SU-DHL-6 (cell line): ENCODE results near the gene RAB10.

Experiments used
- H2AFZ ChIP-seq: fragments of 200-600 bp; sonication (generic); 2 replicates; pipeline ENCODE4 v1.6.1; 2014; ENCODE audit warnings: low read depth, mild to moderate bottlenecking, moderate library complexity, mixed read lengths, antibody characterized with exemption, low read length; ENCODE audit not compliant: severe bottlenecking
- H3F3A ChIP-seq: fragments of 200-600 bp; shearing (Covaris generic); 2 replicates; pipeline ENCODE4 v1.6.0; 2016; ENCODE audit warnings: antibody characterized with exemption, mild to moderate bottlenecking; ENCODE audit not compliant: insufficient read depth
- H3K27ac ChIP-seq: fragments of 200-600 bp; sonication (generic); 2 replicates; pipeline ENCODE4 v1.5.1; 2016; ENCODE audit warnings: low read depth, mild to moderate bottlenecking, low read length, moderate library complexity, mixed read lengths
- H3K27me3 ChIP-seq: fragments of 200-600 bp; sonication (generic), shearing (Covaris generic); 2 replicates; pipeline ENCODE4 v1.6.0; 2014; ENCODE audit warnings: mild to moderate bottlenecking, low read length
- H3K36me3 ChIP-seq: fragments of 200-600 bp; sonication (generic); 2 replicates; pipeline ENCODE4 v1.6.1; 2014; ENCODE audit warnings: mild to moderate bottlenecking, low read length, mixed read lengths
- H3K4me2 ChIP-seq: fragments of 300-600, 200-600 bp; shearing (Covaris generic), sonication (generic); 2 replicates; pipeline ENCODE4 v1.6.0; 2014; ENCODE audit warnings: low read length, low read depth, mild to moderate bottlenecking; ENCODE audit not compliant: poor library complexity, severe bottlenecking
- H3K4me3 ChIP-seq: fragments of 200-600 bp; sonication (generic); 2 replicates; pipeline ENCODE4 v1.5.1; 2014; ENCODE audit warnings: antibody characterized with exemption, low read length, mild to moderate bottlenecking, mixed read lengths; ENCODE audit not compliant: insufficient read depth, poor library complexity, severe bottlenecking
- H3K79me2 ChIP-seq: fragments of 200-600 bp; sonication (generic); 2 replicates; pipeline ENCODE4 v1.6.1; 2014; ENCODE audit warnings: mild to moderate bottlenecking, low read length, moderate library complexity; ENCODE audit not compliant: insufficient read depth
- H3K9ac ChIP-seq: fragments of 200-600 bp; sonication (generic); 2 replicates; pipeline ENCODE4 v1.7.0; 2014; ENCODE audit warnings: mild to moderate bottlenecking, low read length
- H3K9me2 ChIP-seq: fragments of 200-600 bp; sonication (generic); replicated peaks from 2 replicates; pipeline ENCODE4 v1.6.1; 2014; ENCODE audit warnings: low read length; ENCODE audit not compliant: insufficient read depth
- H3K9me3 ChIP-seq: fragments of 200-600 bp; sonication (generic); 2 replicates; pipeline ENCODE4 v1.6.1; 2014; ENCODE audit warnings: low read length, mixed read lengths; ENCODE audit not compliant: insufficient read depth
- H4K20me1 ChIP-seq: fragments of 200-600 bp; sonication (generic); 2 replicates; pipeline ENCODE4 v1.6.1; 2014; ENCODE audit warnings: low read depth, mild to moderate bottlenecking, antibody characterized with exemption, low read length, moderate library complexity, mixed read lengths
- EZH2phosphoT487 ChIP-seq: fragments of 200-600 bp; sonication (generic), shearing (Covaris generic); conservative IDR thresholded peaks from 2 replicates; pipeline ENCODE4 v1.6.1; 2018; ENCODE audit warnings: mild to moderate bottlenecking, antibody characterized with exemption, low read length, moderate library complexity, mixed read lengths
- TF ChIP-seq, protein P1 (sequence below): fragments of 200-600 bp; sonication (generic); IDR thresholded peaks from one replicate; pipeline ENCODE4 v1.5.1; 2017; ENCODE audit warnings: antibody characterized with exemption, mild to moderate bottlenecking, low read length, moderate library complexity; ENCODE audit not compliant: insufficient read depth, poor library complexity, severe bottlenecking

RAB10 gene

DNA sequence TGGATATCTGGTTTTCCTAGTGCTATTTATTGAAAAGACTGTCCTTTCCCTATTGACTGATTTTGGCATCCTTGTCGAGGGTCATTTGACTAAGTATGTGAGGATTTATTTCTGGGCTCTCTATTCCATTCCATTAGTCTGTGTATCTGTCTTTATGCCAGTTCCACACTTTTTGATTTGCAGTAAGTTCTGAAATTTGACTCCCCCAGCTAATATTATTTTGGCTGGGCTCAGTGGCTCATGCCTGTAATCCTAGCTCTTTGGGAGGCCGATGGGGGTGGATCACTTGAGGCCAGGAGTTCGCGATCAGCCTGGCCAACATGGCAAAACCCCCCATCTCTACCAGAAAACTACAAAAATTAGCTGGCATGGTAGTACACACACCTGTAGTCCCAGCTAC, 92.2 kb downstream of the RAB10 start:
- TF ChIP-seq, protein P1, sequence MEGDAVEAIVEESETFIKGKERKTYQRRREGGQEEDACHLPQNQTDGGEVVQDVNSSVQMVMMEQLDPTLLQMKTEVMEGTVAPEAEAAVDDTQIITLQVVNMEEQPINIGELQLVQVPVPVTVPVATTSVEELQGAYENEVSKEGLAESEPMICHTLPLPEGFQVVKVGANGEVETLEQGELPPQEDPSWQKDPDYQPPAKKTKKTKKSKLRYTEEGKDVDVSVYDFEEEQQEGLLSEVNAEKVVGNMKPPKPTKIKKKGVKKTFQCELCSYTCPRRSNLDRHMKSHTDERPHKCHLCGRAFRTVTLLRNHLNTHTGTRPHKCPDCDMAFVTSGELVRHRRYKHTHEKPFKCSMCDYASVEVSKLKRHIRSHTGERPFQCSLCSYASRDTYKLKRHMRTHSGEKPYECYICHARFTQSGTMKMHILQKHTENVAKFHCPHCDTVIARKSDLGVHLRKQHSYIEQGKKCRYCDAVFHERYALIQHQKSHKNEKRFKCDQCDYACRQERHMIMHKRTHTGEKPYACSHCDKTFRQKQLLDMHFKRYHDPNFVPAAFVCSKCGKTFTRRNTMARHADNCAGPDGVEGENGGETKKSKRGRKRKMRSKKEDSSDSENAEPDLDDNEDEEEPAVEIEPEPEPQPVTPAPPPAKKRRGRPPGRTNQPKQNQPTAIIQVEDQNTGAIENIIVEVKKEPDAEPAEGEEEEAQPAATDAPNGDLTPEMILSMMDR, result no peak
- no peak for TF ChIP-seq EZH2phosphoT487
- H4K20me1 ChIP-seq, result 0 out of 2 replicates have a peak, but pooled peaks cover 3% of the 10 kb centered on the region
- H3F3A ChIP-seq, result no peaks in the 10 kb centered on the region
- H3K79me2 ChIP-seq, result peaks cover 13% of the 10 kb centered on the region; the same call in 1 of the 2 replicates
- no peak overlapping the region for H3K9ac ChIP-seq
- no peak overlapping the region for H3K27ac ChIP-seq
- H3K9me3 ChIP-seq, result no peaks in the 10 kb centered on the region
- H3K9me2 ChIP-seq, result no peaks in the 10 kb centered on the region
- no peak overlapping the region for H3K4me2 ChIP-seq
- no peak overlapping the region for H2AFZ ChIP-seq
- no peaks in the 10 kb centered on the region for H3K27me3 ChIP-seq
- no peak overlapping the region for H3K4me3 ChIP-seq
- H3K36me3 ChIP-seq, result peaks cover 24% of the 10 kb centered on the region; the same call in 1 of the 2 replicates

DNA sequence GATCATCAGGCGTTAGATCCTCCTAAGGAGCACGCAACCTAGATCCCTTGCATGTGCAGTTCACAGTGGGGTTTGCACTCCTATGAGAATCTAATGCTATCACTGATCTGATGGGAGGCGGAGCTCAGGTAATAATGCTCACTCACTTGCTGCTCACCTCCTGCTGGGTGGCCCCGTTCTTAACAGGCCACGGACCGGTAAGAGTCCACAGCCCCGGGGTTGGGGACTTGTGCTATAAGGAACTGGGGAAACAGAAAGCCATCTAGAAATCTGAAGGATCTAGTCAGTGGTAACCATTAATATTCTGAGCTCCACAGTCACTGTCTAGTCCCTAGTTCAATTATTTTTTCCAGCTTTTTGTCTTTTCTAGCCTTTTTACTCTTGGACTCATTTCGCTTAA, 94.3 kb downstream of the RAB10 start:
- Histone ChIP-seq H3K9me2 (no peaks in the 10 kb centered on the region), H4K20me1 (0 out of 2 replicates have a peak, but pooled peaks cover 2% of the 10 kb centered on the region), H3K36me3 (peaks cover 30% of the 10 kb centered on the region; the same call in 1 of the 2 replicates), H3K4me3 (no peak overlapping the region), H3F3A (no peaks in the 10 kb centered on the region), H3K4me2 (no peak overlapping the region), H3K9ac (no peak overlapping the region), H3K79me2 (peaks cover 13% of the 10 kb centered on the region), H3K27me3 (no peaks in the 10 kb centered on the region), H2AFZ (no peak overlapping the region), H3K9me3 (no peaks in the 10 kb centered on the region), H3K27ac (no peak overlapping the region)
- no peak for TF ChIP-seq EZH2phosphoT487
- TF ChIP-seq, protein P1, result no peak

DNA sequence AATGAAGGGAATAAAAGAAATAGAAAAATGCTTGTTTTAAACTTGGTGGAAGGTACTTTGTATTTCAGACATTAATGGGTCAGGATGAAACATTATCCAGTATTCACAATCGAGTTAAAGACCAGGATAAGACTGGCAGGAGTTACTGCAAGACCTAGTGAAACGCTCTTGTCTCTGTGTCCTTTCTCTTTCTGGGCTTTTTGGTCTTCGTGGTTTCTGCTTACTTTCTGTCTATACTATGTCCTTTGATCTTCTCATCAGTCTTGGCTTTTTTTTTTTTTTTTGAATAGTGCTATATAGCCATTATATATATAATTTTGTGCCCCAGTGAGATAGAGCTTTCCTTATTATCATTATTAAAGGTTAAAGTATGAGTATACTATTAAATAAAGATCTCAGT, 96.9 kb downstream of the RAB10 start:
- Histone ChIP-seq H2AFZ (no peak overlapping the region), H3K79me2 (peaks cover 7% of the 10 kb centered on the region), H4K20me1 (0 out of 2 replicates have a peak, but pooled peaks cover 2% of the 10 kb centered on the region), H3K4me3 (no peak overlapping the region), H3K9ac (no peak overlapping the region), H3K36me3 (peaks cover 36% of the 10 kb centered on the region; the same call in 1 of the 2 replicates), H3K4me2 (no peak overlapping the region), H3K27ac (no peak overlapping the region), H3K9me2 (no peaks in the 10 kb centered on the region), H3F3A (no peaks in the 10 kb centered on the region), H3K9me3 (no peaks in the 10 kb centered on the region), H3K27me3 (no peaks in the 10 kb centered on the region)
- TF ChIP-seq EZH2phosphoT487, result no peak
- TF ChIP-seq, protein P1, result no peak
